A673 (cell line): ENCODE results near the gene PIGL.

Source experiments
- EZH2 ChIP-seq: fragments of 200-600 bp; sonication (generic); IDR thresholded peaks from 2 replicates; pipeline ENCODE4 v1.6.1; 2017; ENCODE audit warnings: borderline replicate concordance, low read depth, mild to moderate bottlenecking, mixed read lengths, antibody characterized with exemption, low read length; ENCODE audit not compliant: poor library complexity, severe bottlenecking
- TF ChIP-seq, protein P1 (sequence below): fragments of 300-800, 200-600 bp; sonication (generic); conservative IDR thresholded peaks from 2 replicates; pipeline ENCODE4 v1.5.1; 2017; ENCODE audit warnings: low read depth, mild to moderate bottlenecking, antibody characterized with exemption, low read length, moderate library complexity, mixed read lengths

DNA sequence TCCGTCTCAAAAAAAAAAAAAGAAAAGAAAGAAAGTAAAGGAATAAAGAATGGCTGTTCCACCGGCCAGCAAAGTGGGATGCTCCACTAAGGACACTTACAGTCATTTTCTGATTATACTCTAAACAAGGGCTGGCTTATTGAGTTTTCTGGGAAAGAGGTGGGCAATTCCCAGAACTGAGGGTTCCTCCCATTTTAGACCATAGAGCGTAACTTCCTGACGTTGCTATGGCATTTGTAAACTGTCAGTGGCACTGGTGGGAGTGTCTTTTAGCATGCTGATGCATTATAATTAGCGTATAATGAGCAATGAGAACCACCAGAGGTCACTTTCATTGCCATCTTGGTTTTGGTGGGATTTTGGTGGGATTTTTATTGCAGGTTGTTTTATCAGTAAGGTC lies 58.0 kb downstream of the PIGL start:
- TF ChIP-seq, protein P1, sequence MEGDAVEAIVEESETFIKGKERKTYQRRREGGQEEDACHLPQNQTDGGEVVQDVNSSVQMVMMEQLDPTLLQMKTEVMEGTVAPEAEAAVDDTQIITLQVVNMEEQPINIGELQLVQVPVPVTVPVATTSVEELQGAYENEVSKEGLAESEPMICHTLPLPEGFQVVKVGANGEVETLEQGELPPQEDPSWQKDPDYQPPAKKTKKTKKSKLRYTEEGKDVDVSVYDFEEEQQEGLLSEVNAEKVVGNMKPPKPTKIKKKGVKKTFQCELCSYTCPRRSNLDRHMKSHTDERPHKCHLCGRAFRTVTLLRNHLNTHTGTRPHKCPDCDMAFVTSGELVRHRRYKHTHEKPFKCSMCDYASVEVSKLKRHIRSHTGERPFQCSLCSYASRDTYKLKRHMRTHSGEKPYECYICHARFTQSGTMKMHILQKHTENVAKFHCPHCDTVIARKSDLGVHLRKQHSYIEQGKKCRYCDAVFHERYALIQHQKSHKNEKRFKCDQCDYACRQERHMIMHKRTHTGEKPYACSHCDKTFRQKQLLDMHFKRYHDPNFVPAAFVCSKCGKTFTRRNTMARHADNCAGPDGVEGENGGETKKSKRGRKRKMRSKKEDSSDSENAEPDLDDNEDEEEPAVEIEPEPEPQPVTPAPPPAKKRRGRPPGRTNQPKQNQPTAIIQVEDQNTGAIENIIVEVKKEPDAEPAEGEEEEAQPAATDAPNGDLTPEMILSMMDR = no peak
- no peak for TF ChIP-seq EZH2
